ENCODE data around the gene ACOT13.
"Not testable (repeated sequence)": the region's sequence is repeated elsewhere in the genome, so short reads cannot be mapped to it uniquely, and the experiment has no call there.

Gene ACOT13

GRCh38 chr6:24666641-24667377 lies at the start of gene ACOT13, which contains the start of gene TDP2:
TSS of gene ACOT13 (plus strand) at chr6:24667077. CDS start at chr6:24667264, 187 bp downstream.
TSS of gene TDP2 (minus strand) at chr6:24666899. CDS start at chr6:24666862, 37 bp downstream.
- DNase-seq: peak; percentile 96

- DNase-seq: no peak
Measured at GRCh38 chr6:24619661-24620060, 47.2 kb upstream of the ACOT13 start.

DNA sequence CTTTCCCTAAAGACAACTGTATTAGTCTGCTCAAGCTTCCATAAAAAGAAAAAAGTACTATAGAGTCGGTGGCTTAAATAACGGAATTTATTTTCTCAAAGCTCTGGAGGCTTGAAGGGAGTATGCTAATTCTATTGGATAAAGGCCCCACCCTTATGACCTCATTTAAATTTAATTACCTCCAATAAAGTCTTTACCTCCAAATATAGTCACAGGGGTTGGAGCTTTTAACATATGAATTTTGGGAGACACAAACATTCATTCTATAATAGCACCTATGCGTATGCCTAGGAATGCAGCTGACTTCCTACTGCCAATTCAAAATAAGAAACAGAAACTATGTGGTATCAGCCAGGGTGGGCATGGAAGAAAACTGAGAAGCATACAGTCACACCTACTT lies 46.2 kb upstream of the ACOT13 start:
- DNase-seq: no peak

DNA sequence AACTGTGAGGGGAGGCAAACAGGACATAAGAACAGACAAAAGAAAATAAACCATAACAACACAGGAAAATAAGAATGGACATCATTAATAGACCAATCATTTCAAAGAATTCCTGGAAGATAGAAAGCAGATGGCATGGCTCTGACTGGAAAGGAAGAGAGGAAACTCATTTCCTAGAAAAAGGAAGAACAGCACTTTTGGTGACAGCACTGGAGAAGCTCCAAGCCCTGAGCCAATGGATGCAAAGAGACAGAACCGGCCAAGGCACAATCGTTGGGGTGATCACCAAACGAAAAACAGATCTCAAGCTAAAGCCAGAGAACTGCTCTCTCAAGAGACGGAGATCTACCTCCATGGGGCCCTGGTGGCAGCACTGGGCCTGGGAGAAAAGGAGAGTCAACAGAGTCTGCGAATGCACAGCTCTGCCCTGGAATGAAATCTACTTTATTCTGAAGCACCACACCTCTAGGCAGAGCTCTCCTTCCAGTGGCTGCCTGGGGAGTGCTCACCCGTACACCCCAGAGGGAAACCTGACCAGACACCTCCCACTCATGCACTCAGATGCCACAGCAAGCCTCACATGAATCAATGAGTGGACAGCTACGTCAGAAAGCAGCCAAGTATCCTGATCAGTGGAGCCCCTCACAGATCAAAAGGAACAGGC lies 45.1 kb upstream of the ACOT13 start:
- DNase-seq: no peak

DNA sequence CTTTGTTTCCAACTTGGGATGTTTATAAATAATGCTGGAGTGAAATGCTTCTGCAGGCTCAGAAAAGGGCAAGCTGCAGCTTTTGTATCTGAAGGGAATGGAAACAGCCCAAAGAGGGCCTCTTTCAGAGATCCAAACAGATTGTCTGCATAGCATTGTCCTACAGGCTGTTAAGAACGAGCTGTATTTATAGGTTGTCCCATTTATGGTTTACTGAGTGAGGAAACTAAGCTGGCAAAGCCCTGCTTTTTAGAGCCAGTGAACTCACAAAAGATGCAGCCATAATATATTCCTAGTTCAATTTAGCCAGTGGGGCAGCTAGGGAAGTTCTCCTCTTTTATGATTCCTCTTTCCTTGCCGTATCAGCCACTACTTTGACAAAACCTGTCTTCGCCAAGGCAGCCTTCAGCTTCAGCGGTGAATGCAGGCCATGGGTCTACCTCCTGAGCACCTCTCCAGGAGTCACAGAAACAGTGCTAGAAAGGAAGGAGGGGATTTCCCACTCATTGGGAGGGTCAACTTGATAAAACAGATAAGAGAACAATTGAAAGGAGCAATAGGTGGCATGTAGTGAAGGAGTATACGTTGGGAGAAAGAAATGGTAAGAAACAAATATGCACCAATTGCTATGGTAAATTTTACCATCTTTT lies 35.9 kb upstream of the ACOT13 start:
- no peak for DNase-seq

- DNase-seq: no peak
Measured at GRCh38 chr6:24631671-24632070, 35.2 kb upstream of the ACOT13 start.

DNA sequence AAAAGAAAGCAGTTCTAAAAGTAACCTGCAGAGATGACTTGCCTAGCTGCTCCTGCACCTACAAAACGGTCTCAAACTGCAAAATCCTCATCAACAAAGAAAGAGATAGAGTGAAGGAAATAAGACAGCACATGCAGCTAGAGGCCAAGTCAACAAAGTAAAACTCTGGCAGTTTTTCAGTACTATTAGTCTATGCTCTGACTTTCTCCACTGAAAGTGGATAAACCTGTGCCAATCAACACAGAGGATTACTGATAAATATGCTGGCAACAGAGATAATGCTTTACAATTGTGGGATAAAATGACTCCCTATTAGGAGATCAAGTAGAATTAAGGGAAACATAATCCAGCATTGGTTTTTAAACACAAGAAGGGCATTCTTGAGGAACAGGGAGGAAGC lies 34.3 kb upstream of the ACOT13 start:
- no peak for DNase-seq

DNA sequence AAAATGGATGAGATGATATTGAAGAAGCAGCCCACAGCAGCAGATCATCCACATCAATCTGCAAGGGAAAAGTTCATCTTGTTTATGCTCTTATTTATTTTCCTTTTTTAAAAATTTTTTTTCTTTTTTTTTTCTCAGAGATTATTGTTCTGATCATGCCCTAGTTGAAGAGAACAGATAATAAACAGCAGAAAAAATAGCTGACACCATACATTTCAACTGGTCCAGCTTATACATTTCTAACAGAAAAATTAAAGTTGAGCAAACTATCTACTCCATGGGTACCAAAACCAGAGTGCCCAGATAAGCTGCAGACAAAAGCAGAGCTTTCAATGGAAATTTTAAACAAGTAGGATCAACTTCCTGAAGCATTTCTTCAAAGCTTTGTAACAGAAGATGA lies 30.2 kb upstream of the ACOT13 start:
- no peak for DNase-seq

DNA sequence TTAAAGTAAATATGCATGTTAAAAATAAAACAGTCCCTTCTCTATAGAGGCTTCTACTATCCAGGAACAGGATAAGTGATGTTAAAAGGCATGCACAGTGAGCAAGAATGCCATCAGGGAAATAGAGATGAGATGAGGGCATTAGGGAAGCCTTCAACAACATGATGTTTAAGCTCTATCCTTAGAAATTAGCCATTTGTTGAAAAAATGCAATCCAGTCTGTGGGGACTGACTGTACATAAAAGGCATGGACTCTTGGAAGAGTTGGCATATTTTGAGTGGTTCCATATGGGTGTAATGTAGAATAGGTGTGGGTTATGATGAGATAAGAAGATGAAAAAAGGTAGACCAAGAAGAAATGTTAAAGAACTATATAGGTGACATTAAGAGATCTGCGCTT lies 26.7 kb upstream of the ACOT13 start:
- DNase-seq: no peak

- not testable (repeated sequence) for DNase-seq
Measured at GRCh38 chr6:24640631-24641030, 26.2 kb upstream of the ACOT13 start.

DNA sequence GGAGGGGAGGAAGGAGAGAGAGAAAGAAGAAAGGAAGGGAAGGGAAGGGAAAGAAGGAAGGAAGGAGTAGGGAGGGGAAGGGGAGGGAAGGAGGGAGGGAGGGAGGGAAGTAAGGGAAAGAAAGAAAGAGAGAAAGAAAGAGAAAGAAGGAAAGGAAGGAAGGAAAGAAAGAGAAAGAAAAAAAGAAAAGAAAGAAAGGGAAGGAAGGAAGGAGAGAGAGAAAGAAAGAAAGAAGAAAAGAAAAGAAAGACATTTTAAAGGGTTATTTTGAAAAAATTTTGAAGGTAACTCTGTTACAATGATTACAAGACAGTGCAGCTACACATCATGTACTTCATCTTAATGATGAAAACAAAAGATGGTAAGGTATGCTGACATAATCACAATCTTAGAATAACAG lies 24.8 kb upstream of the ACOT13 start:
- DNase-seq: no peak

DNA sequence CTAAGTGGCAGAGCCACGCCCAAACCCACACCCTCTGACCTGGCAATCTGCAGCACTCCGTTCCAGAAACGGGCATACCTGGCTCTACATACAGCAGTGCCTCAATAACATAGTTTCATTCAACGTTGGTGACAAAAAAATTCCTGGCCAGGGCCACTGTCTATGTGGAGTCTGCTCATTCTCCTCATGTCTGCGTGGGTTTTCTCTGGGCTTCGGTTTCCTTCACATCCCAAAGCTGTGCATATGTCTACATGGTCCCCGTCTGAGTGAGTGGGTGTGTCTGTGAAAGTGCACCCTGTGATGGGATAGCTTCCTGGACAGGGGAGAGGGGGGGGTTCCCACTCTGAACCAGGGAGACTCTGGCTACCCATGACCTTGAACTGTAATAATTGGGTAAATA lies 23.0 kb upstream of the ACOT13 start:
- DNase-seq: no peak

DNA sequence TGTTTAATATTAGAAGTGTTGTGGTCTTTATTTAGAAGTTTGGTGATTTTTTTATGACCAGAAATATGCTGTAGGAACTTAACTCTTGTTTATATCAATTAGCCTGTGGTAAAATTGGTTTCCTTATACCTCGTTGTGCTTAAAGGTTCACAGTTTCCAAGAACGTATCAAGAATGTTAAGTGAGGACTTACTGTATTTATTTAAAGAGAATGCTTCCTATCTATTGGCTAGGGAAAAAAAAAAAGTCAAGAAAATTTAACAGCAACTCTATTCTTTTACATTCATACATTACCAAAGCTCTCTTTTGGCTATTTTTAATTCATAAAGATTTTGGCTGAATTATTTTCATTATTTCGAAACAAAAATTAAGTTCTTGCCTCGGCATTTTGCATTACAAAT lies 22.5 kb upstream of the ACOT13 start:
- DNase-seq: no peak

DNA sequence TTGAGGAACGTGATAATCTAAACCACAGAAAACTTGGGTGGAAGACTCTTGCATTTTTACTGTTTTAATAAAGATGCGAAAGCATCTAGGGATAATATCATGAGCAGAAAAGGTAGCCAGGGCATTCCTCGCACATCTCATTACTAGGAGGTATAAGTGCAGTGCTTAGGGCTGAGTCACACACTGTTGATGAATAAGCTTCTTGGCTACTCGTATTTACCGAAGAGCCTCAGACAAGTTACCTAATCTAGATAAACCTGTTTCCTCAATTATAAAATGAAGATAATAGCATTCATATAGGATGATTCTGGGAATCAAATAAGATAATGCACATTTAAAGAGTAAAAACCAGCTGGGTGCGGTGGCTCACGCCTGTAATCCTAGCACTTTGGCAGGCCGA lies 20.1 kb upstream of the ACOT13 start:
- DNase-seq: no peak

GRCh38 chr6:24648276-24648675 lies 18.6 kb upstream of the ACOT13 start:
- no peak for DNase-seq

- no peak for DNase-seq
Measured at GRCh38 chr6:24649691-24650090, 17.2 kb upstream of the ACOT13 start.

- no peak for DNase-seq
Measured at GRCh38 chr6:24650365-24650764, 16.5 kb upstream of the ACOT13 start.

DNA sequence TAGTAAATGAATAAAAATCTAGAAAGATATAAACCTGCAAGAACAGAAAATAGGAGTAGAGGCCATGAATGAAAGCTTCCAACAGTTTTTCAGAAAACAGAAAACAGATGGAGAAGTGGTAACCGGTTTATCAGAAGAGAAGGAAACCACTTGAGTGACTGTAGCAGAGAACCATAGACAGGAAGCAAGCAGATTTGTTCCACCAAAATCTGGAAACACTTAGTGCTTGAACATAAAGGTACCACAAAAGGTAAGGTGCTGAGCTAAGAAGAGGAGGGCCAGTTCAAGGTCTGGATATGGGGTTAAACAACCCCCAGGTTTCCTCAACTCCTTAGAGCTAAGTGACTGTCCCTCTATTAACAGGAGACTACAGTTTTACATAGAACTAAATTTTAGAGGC lies 11.7 kb upstream of the ACOT13 start:
- no peak for DNase-seq

GRCh38 chr6:24658573-24659560 lies 8.0 kb upstream of the ACOT13 start:
- DNase-seq: no peak

GRCh38 chr6:24659561-24659960 lies 7.3 kb upstream of the ACOT13 start:
- DNase-seq: no peak

DNA sequence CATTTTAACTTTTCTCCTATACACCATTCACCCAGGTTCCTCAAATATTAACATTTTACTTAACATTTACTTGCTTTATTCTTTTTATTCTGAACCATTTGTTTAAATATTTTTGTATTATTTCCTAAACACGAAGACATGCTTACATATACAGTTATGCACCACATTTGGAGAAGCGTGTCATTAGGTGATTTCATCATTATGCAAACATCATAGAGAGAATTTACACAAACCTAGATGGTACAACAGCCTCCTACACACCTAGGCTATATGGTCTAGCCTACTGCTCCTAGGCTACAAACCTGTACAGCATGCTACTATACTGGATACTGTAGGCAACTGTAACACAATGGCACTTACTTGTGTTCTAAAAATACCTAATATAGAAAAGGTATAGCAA lies 6.8 kb upstream of the ACOT13 start:
- no peak for DNase-seq

DNA sequence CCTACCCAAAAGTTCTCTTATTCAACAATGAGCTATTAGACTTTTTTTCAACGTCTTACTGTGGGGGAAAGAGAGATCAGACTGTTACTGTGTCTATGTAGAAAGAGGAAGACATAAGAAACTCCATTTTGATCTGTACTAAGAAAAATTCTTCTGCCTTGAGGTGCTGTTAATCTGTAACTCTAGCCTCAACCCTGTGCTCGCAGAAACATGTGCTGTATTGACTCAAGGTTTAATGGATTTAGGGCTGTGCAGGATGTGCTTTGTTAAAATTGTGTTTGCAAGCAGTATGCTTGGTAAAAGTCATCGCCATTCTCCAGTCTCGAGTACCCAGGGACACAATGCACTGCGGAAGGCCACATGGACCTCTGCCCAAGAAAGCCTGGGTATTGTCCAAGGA lies 5.1 kb upstream of the ACOT13 start:
- not testable (repeated sequence) for DNase-seq

DNA sequence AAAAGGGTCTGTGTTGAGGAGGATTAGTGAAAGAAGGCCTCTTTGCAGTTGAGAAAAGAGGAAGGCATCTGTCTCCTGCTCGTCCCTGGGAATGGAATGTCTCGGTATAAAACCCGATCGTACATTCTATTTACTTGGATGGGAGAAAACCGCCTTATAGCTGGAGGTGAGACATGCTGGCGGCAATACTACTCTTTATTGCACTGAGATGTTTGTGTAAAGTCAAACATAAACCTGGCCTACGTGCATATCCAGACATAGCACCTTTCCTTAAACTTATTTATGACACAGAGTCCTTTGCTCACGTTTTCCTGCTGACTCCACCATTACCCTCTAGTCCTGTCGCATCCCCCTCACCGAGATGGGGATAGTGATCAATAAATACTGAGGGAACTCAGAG lies 4.6 kb upstream of the ACOT13 start:
- DNase-seq: no peak
